ENCODE measurements around the gene RASL12. TPM values are rescaled to one million over a fixed set of nuclear protein-coding genes. Genes with fewer than 3 reads are reported as not detected.

The RASL12 gene
- total and polyA plus RNA-seq, 11 donors, result 8.3 to 35.0 (median 13.3) TPM

GRCh38 chr15:65079580-65079979, 11.8 kb upstream of the RASL12 start:
- H3K4me1 ChIP-seq, result peaks cover 7 to 75% (median 33%) of the 10 kb centered on the region in 12 donors

DNA sequence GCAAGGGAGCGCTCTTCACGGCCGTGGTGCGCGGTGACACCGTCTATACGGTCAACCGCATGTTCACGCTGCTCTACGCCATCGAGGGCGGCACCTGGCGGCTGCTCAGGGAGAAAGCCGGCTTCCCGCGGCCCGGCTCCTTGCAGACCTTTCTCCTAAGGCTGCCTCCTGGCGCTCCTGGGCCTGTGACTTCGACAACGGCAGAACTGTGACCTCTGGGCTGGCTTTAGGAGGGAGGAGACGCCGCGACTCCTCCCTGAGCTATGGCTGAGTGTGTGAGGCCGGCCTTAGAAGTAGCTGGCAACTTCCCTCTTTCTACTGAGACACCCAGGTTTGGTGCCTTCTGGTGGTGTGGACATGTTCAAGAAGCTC, 10.2 kb upstream of the RASL12 start:
- peak; percentile 5 to 61 (median 58) for ATAC-seq
- WGBS, 4 donors, result 10 to 30% (median 21%) methylated on average over 7 to 24 of the region's 24 CpGs
- H3K4me3 ChIP-seq, result peak overlapping the region in 5 of 12 donors; percentile 2 to 26 (median 16)
- TF ChIP-seq POLR2A (IDR thresholded peaks at IDR 0.05), result no peak
- peak; percentile 42 to 71 (median 60) for TF ChIP-seq CTCF (IDR thresholded peaks at IDR 0.05)
- no peaks in the 10 kb centered on the region for H3K36me3 ChIP-seq
- H3K9me3 ChIP-seq, result no peaks in the 10 kb centered on the region
- intact Hi-C loops (cut with DNase I), result loop anchor here in 2 of 10 donors (2.0 kb wide), 2 partner anchors 23 to 47 kb away; no protein-coding TSS in a partner anchor
- peaks cover 7 to 74% (median 32%) of the 10 kb centered on the region in 12 donors for H3K4me1 ChIP-seq
- H3K27me3 ChIP-seq, result peaks cover 0 to 20% (median 0%) of the 10 kb centered on the region in 9 donors
- peak; percentile 61 to 85 (median 73) for DNase-seq
- H3K27ac ChIP-seq, result peak overlapping the region in 5 of 12 donors; percentile 35 to 86 (median 73)

More at GRCh38 chr15:65079580-65079979, 11.8 kb upstream of the RASL12 start:
- peaks cover 0 to 20% (median 0%) of the 10 kb centered on the region in 9 donors for H3K27me3 ChIP-seq
- peak overlapping the region in 3 of 12 donors; percentile 43 to 62 (median 51) for H3K27ac ChIP-seq
- intact Hi-C loops (cut with DNase I), result loop anchor here in 1 of 10 donors (2.0 kb wide), 1 partner anchor 25 kb away; no protein-coding TSS in a partner anchor
- H3K36me3 ChIP-seq, result no peaks in the 10 kb centered on the region
- no peak for ATAC-seq
- no peak overlapping the region for H3K4me3 ChIP-seq
- TF ChIP-seq CTCF (IDR thresholded peaks at IDR 0.05) (no peak), POLR2A (IDR thresholded peaks at IDR 0.05) (no peak)
- 69 to 84% (median 74%) methylated on average over 1 to 5 of the region's 5 CpGs for WGBS, 4 donors
- H3K9me3 ChIP-seq, result no peaks in the 10 kb centered on the region
- peak in 1 of 5 donors; percentile 3 for DNase-seq

DNA sequence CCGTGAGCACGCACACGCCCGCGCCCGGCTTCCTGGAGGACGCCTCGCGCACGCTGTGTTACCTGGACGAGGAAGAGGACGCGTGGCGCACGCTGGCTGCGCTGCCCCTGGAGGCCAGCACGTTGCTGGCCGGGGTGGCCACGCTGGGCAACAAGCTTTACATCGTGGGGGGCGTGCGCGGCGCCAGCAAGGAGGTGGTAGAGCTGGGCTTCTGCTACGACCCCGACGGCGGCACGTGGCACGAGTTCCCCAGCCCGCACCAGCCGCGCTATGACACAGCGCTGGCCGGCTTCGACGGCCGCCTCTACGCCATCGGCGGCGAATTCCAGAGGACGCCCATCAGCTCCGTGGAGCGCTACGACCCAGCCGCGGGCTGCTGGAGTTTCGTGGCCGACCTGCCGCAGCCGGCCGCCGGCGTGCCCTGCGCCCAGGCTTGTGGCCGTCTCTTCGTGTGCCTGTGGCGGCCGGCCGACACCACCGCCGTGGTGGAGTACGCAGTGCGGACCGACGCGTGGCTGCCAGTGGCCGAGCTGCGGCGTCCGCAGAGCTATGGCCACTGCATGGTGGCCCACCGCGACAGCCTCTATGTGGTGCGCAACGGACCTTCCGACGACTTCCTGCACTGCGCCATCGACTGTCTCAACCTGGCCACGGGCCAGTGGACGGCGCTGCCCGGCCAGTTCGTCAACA, 9.6 kb upstream of the RASL12 start:
- DNase-seq, result peak in 1 of 5 donors; percentile 51
- 61 to 75% (median 65%) methylated on average over 46 to 85 of the region's 85 CpGs for WGBS, 4 donors
- H3K27ac ChIP-seq, result peak overlapping the region in 8 of 12 donors; percentile 57 to 86 (median 76)
- no peaks in the 10 kb centered on the region for H3K36me3 ChIP-seq
- H3K4me3 ChIP-seq, result peak overlapping the region in 5 of 12 donors; percentile 2 to 26 (median 16)
- H3K4me1 ChIP-seq, result peaks cover 2 to 74% (median 29%) of the 10 kb centered on the region in 12 donors
- no peak for TF ChIP-seq POLR2A (IDR thresholded peaks at IDR 0.05)
- TF ChIP-seq CTCF (IDR thresholded peaks at IDR 0.05), result no peak
- H3K27me3 ChIP-seq, result peaks cover 0 to 20% (median 0%) of the 10 kb centered on the region in 9 donors
- no peaks in the 10 kb centered on the region for H3K9me3 ChIP-seq
- peak in 1 of 4 donors; percentile 4 for ATAC-seq
- intact Hi-C loops (cut with DNase I), result loop anchor here in 1 of 10 donors (2.0 kb wide), 1 partner anchor 47 kb away; no protein-coding TSS in a partner anchor
